NCI-H510A treated with DMSO at 0.1 percent for 48 hours (cell line): ENCODE results near the gene PROZ.
A peak's percentile ranks its signal among the peaks of the same experiment; 100 is the strongest.

ENCODE experiments used
- DNase-seq: peaks from one replicate; lab custom pipeline; 2025; lab: John Stamatoyannopoulos, UW

The PROZ gene

GRCh38 chr13:113119822-113120189 lies 38.6 kb upstream of the PROZ start:
- no peak for DNase-seq

GRCh38 chr13:113120300-113121182 lies 37.9 kb upstream of the PROZ start:
- DNase-seq, result no peak

GRCh38 chr13:113121183-113121927 lies 37.1 kb upstream of the PROZ start:
- no peak for DNase-seq

- no peak for DNase-seq
Measured at GRCh38 chr13:113121928-113122471, 36.4 kb upstream of the PROZ start.

- peak; percentile 21 for DNase-seq
Measured at GRCh38 chr13:113122550-113123225, 35.8 kb upstream of the PROZ start, which contains the start of gene F10. TSS of gene F10 (plus strand) at chr13:113122799. CDS start at chr13:113122856, 57 bp downstream.

- no peak for DNase-seq
Measured at GRCh38 chr13:113123226-113124201, 34.9 kb upstream of the PROZ start.

GRCh38 chr13:113124211-113124970 lies 34.1 kb upstream of the PROZ start:
- DNase-seq, result no peak

GRCh38 chr13:113125506-113126264 lies 32.8 kb upstream of the PROZ start:
- no peak for DNase-seq

GRCh38 chr13:113126265-113127150 lies 31.9 kb upstream of the PROZ start:
- no peak for DNase-seq

- no peak for DNase-seq
Measured at GRCh38 chr13:113129480-113129879, 29.0 kb upstream of the PROZ start.

GRCh38 chr13:113129921-113130750 lies 28.3 kb upstream of the PROZ start:
- DNase-seq, result no peak

- DNase-seq, result no peak
Measured at GRCh38 chr13:113135281-113135760, 23.1 kb upstream of the PROZ start.

GRCh38 chr13:113137691-113138298 lies 20.7 kb upstream of the PROZ start:
- no peak for DNase-seq

GRCh38 chr13:113138792-113139551 lies 19.5 kb upstream of the PROZ start:
- no peak for DNase-seq

GRCh38 chr13:113139577-113139976 lies 18.9 kb upstream of the PROZ start:
- DNase-seq, result no peak
